Mesodermal cell (in vitro differentiated cells): ENCODE results near the gene SRSF5.

Experiments
- H3K27ac ChIP-seq: 2 replicates; pipeline ENCODE4 v1.7.0; 2013; ENCODE audit warnings: mild to moderate bottlenecking, low read depth, low read length, moderate library complexity; ENCODE audit not compliant: severe bottlenecking
- H3K36me3 ChIP-seq: 2 replicates; pipeline ENCODE4 v1.7.1; 2013; ENCODE audit warnings: mild to moderate bottlenecking, low read length, moderate library complexity; ENCODE audit not compliant: control insufficient read depth, insufficient read depth
- H3K4me1 ChIP-seq: one replicate; pipeline ENCODE4 v1.7.1; 2013; ENCODE audit warnings: mild to moderate bottlenecking, low read length; ENCODE audit not compliant: insufficient read depth, control insufficient read depth, poor library complexity, severe bottlenecking
- H3K4me3 ChIP-seq: 2 replicates; pipeline ENCODE4 v1.7.0; 2013; ENCODE audit warnings: low read length, control low read depth, mild to moderate bottlenecking; ENCODE audit not compliant: insufficient read depth, poor library complexity, severe bottlenecking; ENCODE audit errors: extremely low read depth
- H3K9me3 ChIP-seq: 2 replicates; pipeline ENCODE4 v1.7.1; 2013; ENCODE audit warnings: mild to moderate bottlenecking, low read length, moderate library complexity; ENCODE audit not compliant: control insufficient read depth
- WGBS, 2 experiments: methylation state at CpG; one replicate each; pipeline ENCODE4 v1.1.5; 2013; ENCODE audit warnings: missing lambda C conversion rate in 2 of 2; ENCODE audit not compliant: insufficient coverage in 2 of 2; 5-methylcytosine and 5-hydroxymethylcytosine counted together

The SRSF5 gene

GRCh38 chr14:69770559-69770958 is 3.6 kb downstream of the SRSF5 start:
- Histone ChIP-seq H3K9me3 (no peaks in the 10 kb centered on the region), H3K4me3 (no peak overlapping the region), H3K27ac (no peak overlapping the region), H3K36me3 (peaks cover 78% of the 10 kb centered on the region), H3K4me1 (peaks cover 6% of the 10 kb centered on the region)
- WGBS, 2 experiments = 89 to 92% methylated on average over 1 to 2 of the region's 3 CpGs

- no peak overlapping the region for H3K4me3 ChIP-seq
- peaks cover 84% of the 10 kb centered on the region for H3K36me3 ChIP-seq
- peaks cover 6% of the 10 kb centered on the region for H3K4me1 ChIP-seq
- no peak overlapping the region for H3K27ac ChIP-seq
- WGBS, 2 experiments = 95% methylated on average over 16 of the region's 16 CpGs
- no peaks in the 10 kb centered on the region for H3K9me3 ChIP-seq
Observed at GRCh38 chr14:69771136-69771535, 4.2 kb downstream of the SRSF5 start.

GRCh38 chr14:69772082-69773017 is 5.4 kb downstream of the SRSF5 start:
- WGBS, 2 experiments = 92 to 96% methylated on average over 8 of the region's 11 CpGs
- Histone ChIP-seq H3K36me3 (peaks cover 96% of the 10 kb centered on the region), H3K9me3 (no peaks in the 10 kb centered on the region), H3K4me1 (peaks cover 6% of the 10 kb centered on the region), H3K4me3 (no peak overlapping the region), H3K27ac (no peak overlapping the region)

GRCh38 chr14:69773571-69774276 is 6.8 kb downstream of the SRSF5 start:
- H3K9me3 ChIP-seq = no peaks in the 10 kb centered on the region
- H3K36me3 ChIP-seq = peaks cover 98% of the 10 kb centered on the region
- WGBS, 2 experiments = 93 to 100% methylated on average over 4 to 5 of the region's 7 CpGs
- H3K4me1 ChIP-seq = peaks cover 4% of the 10 kb centered on the region
- no peak overlapping the region for H3K4me3 ChIP-seq
- no peak overlapping the region for H3K27ac ChIP-seq

- 100% methylated on average over 1 of the region's 3 CpGs; no CpG with 5 or more reads in 1 of the 2 experiments for WGBS, 2 experiments
- Histone ChIP-seq H3K36me3 (peaks cover 98% of the 10 kb centered on the region), H3K4me3 (no peak overlapping the region), H3K9me3 (no peaks in the 10 kb centered on the region), H3K4me1 (no peaks in the 10 kb centered on the region), H3K27ac (no peak overlapping the region)
Observed at GRCh38 chr14:69775012-69775411, 8.1 kb downstream of the SRSF5 start.

GRCh38 chr14:69776875-69777453 is 10.0 kb downstream of the SRSF5 start:
- H3K27ac ChIP-seq = no peak overlapping the region
- WGBS, 2 experiments = 92% methylated on average over 2 of the region's 4 CpGs; no CpG with 5 or more reads in 1 of the 2 experiments
- H3K4me1 ChIP-seq = no peaks in the 10 kb centered on the region
- no peaks in the 10 kb centered on the region for H3K9me3 ChIP-seq
- H3K36me3 ChIP-seq = peaks cover 80% of the 10 kb centered on the region
- no peak overlapping the region for H3K4me3 ChIP-seq

GRCh38 chr14:69779088-69779487 is 12.1 kb downstream of the SRSF5 start:
- 89 to 90% methylated on average over 1 of the region's 2 CpGs for WGBS, 2 experiments
- no peaks in the 10 kb centered on the region for H3K9me3 ChIP-seq

GRCh38 chr14:69780092-69780491 is 13.2 kb downstream of the SRSF5 start:
- H3K4me1 ChIP-seq = no peaks in the 10 kb centered on the region
- no peaks in the 10 kb centered on the region for H3K9me3 ChIP-seq
- H3K27ac ChIP-seq = no peak overlapping the region
- H3K36me3 ChIP-seq = peaks cover 50% of the 10 kb centered on the region
- no peak overlapping the region for H3K4me3 ChIP-seq
- WGBS, 2 experiments = 80% methylated on average over 1 of the region's 1 CpG; no CpG with 5 or more reads in 1 of the 2 experiments

More at GRCh38 chr14:69779088-69779487, 12.1 kb downstream of the SRSF5 start:
- Histone ChIP-seq H3K36me3 (peaks cover 59% of the 10 kb centered on the region), H3K4me3 (no peak overlapping the region), H3K27ac (no peak overlapping the region), H3K4me1 (no peaks in the 10 kb centered on the region)

GRCh38 chr14:69780952-69781351 is 14.0 kb downstream of the SRSF5 start:
- no peaks in the 10 kb centered on the region for H3K9me3 ChIP-seq
- H3K4me3 ChIP-seq = no peak overlapping the region
- WGBS, 2 experiments = 83 to 92% methylated on average over 1 to 2 of the region's 3 CpGs
- H3K36me3 ChIP-seq = peaks cover 49% of the 10 kb centered on the region
- H3K27ac ChIP-seq = no peak overlapping the region
- no peaks in the 10 kb centered on the region for H3K4me1 ChIP-seq

- Histone ChIP-seq H3K36me3 (peaks cover 14% of the 10 kb centered on the region), H3K4me1 (no peaks in the 10 kb centered on the region), H3K27ac (no peak overlapping the region), H3K4me3 (no peak overlapping the region), H3K9me3 (no peaks in the 10 kb centered on the region)
- 100% methylated on average over 1 of the region's 1 CpG for WGBS, 2 experiments
Observed at GRCh38 chr14:69784942-69785341, 18.0 kb downstream of the SRSF5 start.
